ENCODE measurements around the gene MARCKS.

The MARCKS gene
- total RNA-seq: 0 to 0.21 (median 0) reads per million in 3 experiments

GRCh38 chr6:113856625-113857555 lies at the start of gene MARCKS:
Gene MARCKS, plus strand, starts transcription at chr6:113857345. Its CDS starts 401 bp downstream, at chr6:113857746.
- no peak for DNase-seq

- DNase-seq: no peak
Measured at GRCh38 chr6:113809826-113810225, 47.3 kb upstream of the MARCKS start.

GRCh38 chr6:113813142-113813541 lies 44.0 kb upstream of the MARCKS start:
- DNase-seq: no peak

- no peak for DNase-seq
Measured at GRCh38 chr6:113818578-113818977, 38.6 kb upstream of the MARCKS start.

GRCh38 chr6:113819169-113819830 lies 37.8 kb upstream of the MARCKS start:
- no peak for DNase-seq

GRCh38 chr6:113820761-113821160 lies 36.4 kb upstream of the MARCKS start:
- DNase-seq: no peak

- DNase-seq: no peak
Measured at GRCh38 chr6:113821445-113821844, 35.7 kb upstream of the MARCKS start.

GRCh38 chr6:113823916-113824315 lies 33.2 kb upstream of the MARCKS start:
- no peak for DNase-seq

GRCh38 chr6:113824411-113824810 lies 32.7 kb upstream of the MARCKS start:
- DNase-seq: no peak

- no peak for DNase-seq
Measured at GRCh38 chr6:113824866-113825265, 32.3 kb upstream of the MARCKS start.

- no peak for DNase-seq
Measured at GRCh38 chr6:113825781-113826180, 31.4 kb upstream of the MARCKS start.

GRCh38 chr6:113828984-113829695 lies 28.0 kb upstream of the MARCKS start:
- no peak for DNase-seq

- no peak for DNase-seq
Measured at GRCh38 chr6:113829696-113830045, 27.5 kb upstream of the MARCKS start.

- DNase-seq: no peak
Measured at GRCh38 chr6:113830140-113830539, 27.0 kb upstream of the MARCKS start.

- no peak for DNase-seq
Measured at GRCh38 chr6:113833537-113833936, 23.6 kb upstream of the MARCKS start.

- no peak for DNase-seq
Measured at GRCh38 chr6:113837170-113837569, 20.0 kb upstream of the MARCKS start.

- DNase-seq: no peak
Measured at GRCh38 chr6:113842165-113842564, 15.0 kb upstream of the MARCKS start.

GRCh38 chr6:113843500-113844073 lies 13.6 kb upstream of the MARCKS start:
- no peak for DNase-seq

GRCh38 chr6:113846577-113846976 lies 10.6 kb upstream of the MARCKS start:
- no peak for DNase-seq

- DNase-seq: no peak
Measured at GRCh38 chr6:113847447-113847846, 9.7 kb upstream of the MARCKS start.

GRCh38 chr6:113848280-113848679 lies 8.9 kb upstream of the MARCKS start:
- no peak for DNase-seq

- DNase-seq: no peak
Measured at GRCh38 chr6:113848811-113849210, 8.3 kb upstream of the MARCKS start.

GRCh38 chr6:113853252-113853651 lies 3.9 kb upstream of the MARCKS start:
- DNase-seq: no peak
